Endothelial cell of hepatic sinusoid (primary cell): Measurements from ENCODE around the gene TTLL8.
"Not testable (repeated sequence)": the region's sequence is repeated elsewhere in the genome, so short reads cannot be mapped to it uniquely, and the experiment has no call there.

Experiments
- in situ Hi-C: cut with HindIII; loops from 2 replicates; pipeline ENCODE4 v1.10.0; 2017; ENCODE audit warnings: low sequenced_read_pairs

Gene TTLL8

GRCh38 chr22:50058061-50058905 lies at the start of gene TTLL8:
TSS of gene TTLL8 (minus strand) at chr22:50058298.
- in situ Hi-C loops, result no loop called here

DNA sequence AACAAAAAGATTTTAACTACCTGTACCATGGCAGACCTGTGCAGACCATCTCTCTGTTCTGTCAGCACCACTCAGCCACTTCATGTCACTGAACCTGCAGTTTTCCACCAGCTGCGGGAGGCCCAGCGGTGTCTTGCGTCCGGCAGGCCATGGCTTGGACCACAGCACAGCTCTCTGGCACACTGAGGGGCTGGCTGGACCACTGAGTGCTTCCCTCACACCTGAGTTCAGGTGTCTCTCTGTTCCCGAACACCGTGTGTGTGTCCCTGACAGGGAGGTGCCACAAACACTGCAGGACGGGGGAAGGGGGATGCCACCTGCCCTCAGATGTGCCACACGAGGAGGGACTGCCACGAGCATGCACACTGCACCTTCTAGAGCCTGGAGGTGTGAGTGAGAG lies 49.4 kb upstream of the TTLL8 start:
- in situ Hi-C loops, result no loop called here

DNA sequence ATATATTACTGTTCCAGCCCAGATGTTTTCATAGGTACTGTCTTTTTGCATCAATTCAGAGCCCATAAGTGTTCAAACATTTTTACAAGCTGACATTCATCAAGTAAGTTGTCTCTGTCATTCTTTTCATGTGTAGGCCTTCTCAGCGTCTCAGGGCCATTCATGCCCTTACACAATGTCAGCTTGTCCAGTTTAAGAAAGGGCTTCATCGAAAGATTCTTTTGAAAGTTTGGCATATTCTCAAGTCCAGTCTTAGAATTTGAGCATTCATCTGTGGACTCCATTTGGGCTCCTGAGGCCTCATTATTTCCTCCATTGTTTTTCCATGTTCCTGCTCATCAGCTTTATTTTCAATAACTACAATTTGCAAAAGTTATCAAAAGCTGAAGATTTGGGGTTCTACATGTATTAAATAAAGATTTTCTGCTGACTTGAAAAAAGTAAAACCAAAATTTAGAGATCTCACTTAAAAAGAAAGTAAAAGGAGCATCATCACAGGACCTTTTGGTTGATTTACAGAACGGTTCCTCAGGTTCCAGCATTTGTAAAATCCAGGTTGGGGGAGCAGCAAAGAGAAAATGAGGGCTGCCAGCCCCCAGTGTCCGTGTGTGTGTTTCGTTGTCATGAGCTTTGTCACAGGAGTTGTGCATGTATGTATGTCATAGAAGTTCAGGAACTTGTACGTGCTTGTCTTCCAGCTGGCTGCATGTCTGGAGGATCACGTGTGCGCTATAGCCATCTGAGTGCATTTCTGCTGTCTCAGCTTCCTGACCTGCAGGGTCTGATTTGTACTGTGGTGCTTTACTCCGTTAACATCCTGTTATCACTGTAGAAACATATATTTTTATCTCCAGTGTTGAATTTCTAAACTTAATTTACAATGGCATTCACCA lies 47.4 kb upstream of the TTLL8 start:
- in situ Hi-C loops, result no loop called here

- in situ Hi-C loops, result no loop called here
Measured at GRCh38 chr22:50104141-50104544, 46.0 kb upstream of the TTLL8 start.

DNA sequence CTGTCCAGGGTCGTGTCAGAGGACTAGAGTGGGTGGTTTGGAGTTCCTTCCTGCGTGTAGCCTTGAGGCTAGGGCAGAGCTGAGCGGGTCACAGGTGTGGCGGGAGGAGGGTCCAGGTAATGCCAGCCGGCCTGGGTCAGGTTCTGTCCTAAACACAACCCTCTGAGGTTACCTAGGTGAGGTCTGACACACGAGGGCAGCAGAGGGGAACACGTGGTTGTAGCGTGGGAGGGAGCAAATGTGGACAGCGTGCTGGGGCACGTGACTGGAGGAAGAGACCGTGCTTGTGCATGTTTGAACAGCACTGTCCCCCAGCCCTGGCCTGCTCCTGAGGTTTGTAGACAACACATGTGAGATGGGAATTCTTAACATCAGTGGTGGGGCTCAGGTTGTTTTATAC lies 44.8 kb upstream of the TTLL8 start:
- in situ Hi-C loops, result no loop called here

- in situ Hi-C loops, result no loop called here
Measured at GRCh38 chr22:50101870-50102565, 43.9 kb upstream of the TTLL8 start.

DNA sequence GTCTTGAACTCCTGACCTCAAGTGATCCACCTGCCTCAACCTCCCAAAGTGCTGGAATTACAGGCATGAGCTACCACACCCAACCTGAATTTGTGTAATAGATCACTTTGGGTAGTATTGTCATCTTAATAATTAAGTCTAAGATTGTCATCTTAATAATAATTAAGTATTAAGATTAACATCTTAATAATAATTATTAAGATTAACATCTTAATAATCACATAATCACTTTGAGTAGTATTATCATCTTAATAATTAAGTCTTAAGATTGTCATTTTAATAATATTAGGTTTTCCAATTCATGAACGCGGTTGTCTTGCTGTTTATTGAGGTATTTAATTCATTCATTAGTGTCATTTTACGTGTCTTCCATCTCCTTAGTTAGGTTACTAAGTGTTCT lies 40.0 kb upstream of the TTLL8 start:
- in situ Hi-C loops, result no loop called here

GRCh38 chr22:50092342-50092741 lies 34.2 kb upstream of the TTLL8 start:
- in situ Hi-C loops, result no loop called here

- in situ Hi-C loops, result no loop called here
Measured at GRCh38 chr22:50091092-50091768, 33.1 kb upstream of the TTLL8 start.

DNA sequence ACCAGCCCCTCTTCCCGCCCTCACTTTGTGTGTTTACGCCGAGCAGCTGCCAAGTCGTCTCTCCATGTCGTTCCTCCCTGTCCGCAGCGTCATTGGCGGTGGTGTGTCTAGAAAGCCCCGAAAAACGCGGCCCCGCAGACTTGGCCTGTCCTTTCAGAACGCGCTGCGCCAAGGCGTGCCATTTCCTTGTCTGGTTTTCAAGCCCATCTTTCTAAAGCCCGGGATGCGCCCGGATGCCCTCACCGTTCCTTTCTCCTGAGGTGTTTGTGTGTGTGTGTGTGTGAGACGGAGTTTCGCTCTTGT lies 32.3 kb upstream of the TTLL8 start:
- in situ Hi-C loops, result no loop called here

DNA sequence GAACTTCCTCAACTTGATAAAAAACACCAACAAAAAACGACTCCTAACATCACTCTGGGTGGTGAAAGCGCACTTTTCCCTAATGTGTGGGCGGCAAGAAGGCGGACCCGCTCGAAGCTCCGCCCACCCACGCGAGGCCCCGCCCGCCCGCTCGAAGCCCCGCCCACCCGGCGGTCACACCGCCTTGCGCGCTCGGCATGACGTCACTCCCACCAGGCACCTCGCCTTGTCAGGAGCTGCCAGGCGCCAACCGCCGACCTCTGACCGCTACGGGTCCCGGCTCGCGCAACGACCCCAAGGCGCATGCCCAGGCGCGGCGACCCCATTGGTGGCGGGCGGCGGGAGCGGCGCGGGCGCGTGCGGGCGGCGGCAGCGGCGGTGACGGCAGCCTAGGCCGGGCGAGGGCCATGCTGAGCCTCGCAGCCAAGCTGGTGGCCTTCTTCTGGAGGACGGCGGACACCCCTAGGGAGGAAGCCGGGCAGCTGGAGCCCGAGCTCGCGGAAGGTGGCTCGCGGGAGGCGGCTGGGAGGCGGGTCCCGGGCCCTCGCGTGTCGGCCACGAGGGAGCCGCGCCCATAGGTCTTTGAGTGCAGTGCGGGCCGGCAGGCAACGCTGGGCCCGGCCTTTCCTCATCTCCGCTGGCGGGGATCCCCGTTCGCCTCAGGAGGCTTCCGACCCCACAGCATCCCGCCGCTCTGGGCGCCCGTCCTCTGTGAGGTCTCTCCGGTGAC lies 31.7 kb upstream of the TTLL8 start, which contains the start of gene MOV10L1:
Gene MOV10L1 (plus strand): TSS at position 325 of the 730 bp plus-strand sequence. CDS start 83 bp downstream, at position 408.
- in situ Hi-C loops, result no loop called here

DNA sequence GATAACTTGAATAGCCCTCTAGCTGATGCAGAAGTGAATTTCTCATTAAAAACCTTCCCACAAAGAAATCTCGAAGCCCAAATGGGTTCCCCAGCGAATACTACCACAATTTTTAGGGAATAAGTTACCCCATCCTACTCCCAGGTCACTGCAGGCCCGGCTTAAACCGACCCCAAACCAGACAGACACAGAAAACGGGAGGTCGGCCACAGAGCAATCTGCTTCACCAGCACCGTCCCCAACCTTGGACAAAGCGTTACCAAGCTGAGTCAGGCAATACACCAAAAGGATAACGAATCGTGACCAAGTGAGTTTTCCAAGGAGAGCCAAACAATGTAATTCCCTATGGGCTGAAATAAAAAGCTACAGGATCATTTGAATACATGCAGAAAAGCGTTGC lies 31.1 kb upstream of the TTLL8 start:
- in situ Hi-C loops, result no loop called here

GRCh38 chr22:50088096-50088495 lies 30.0 kb upstream of the TTLL8 start:
- in situ Hi-C loops, result no loop called here

DNA sequence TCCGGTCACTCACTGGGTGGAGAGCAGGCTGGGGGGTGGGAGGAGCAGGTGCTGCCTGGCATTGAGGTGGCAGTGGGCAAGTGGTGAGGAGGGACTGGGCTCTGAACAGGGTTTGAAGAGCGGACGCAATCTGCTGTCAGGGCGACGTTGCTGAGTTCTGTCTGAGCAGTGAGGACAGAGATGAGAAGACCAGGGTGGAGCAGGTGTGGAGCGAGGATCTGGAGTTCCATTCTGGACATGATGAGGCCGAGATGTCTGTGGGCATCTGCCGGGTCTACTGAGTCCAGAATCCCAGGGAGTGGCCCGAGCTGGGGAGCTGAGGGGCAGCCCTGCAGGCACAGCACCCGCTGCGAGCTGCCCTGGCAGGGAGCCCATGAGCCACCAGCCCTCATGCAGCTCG lies 29.5 kb upstream of the TTLL8 start:
- in situ Hi-C loops, result no loop called here

DNA sequence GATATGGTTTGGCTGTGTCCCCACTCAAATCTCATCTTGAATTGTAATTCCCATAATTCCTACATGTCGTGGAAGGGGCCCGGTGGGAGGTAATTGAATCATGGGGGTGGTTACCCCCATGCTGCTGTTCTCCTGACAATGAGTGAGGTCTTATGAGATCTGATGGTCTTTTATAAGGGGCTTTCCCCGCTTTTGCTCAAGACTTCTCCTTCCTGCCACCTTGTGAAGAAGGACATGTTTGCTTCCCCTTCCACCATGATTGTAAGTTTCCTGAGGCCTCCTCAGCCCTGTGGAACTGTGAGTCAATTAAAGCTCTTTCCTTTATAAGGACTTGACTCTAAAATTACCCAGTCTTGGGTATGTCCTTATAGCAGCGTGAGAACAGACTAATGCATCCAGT lies 28.9 kb upstream of the TTLL8 start:
- in situ Hi-C loops, result not testable (repeated sequence)

DNA sequence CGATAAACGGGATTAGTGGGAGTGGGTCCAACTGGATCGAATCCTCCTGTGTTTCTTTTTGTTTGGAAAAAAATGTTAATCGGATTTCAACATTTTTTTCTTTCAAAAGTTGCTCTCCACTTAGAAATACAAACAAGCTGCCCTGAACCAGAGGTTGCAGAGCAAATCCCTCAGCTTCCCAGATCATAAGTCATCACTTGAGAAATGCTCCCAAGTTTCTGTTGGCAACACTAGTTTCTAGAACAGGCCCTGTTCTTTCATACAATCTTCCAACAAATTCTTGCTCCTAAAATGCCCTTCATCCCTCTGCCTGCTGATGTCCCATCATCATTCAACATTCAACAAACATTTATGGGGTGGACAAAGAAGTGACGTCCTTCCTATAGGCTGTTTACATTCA lies 28.4 kb upstream of the TTLL8 start:
- in situ Hi-C loops, result no loop called here

GRCh38 chr22:50085211-50085972 lies 27.3 kb upstream of the TTLL8 start, which contains the start of gene MLC1:
TSS of gene MLC1 (minus strand) at chr22:50085426. CDS start at chr22:50084902, 524 bp downstream.
- in situ Hi-C loops, result no loop called here

DNA sequence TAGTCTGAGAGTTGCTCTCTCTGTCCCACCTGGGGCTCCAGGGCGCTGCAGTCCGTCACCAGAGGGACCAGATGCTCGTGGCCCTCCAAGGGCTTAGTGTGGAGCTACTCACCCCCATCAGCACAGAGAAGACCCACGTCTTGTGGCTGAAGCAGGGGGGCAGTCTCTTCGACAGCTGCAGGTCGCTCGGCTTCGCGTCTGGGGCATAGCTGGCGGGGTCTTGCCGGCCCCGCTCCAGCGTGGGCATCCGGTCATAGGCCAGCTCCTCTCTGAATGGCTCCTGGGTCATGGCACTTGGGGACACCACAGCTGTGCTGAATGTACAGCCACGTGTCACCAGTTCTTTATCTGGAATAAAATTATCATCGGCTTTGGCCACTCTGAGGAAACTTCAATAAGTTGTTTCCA lies 26.5 kb upstream of the TTLL8 start:
- in situ Hi-C loops, result no loop called here

GRCh38 chr22:50084080-50084477 lies 26.0 kb upstream of the TTLL8 start:
- in situ Hi-C loops, result no loop called here
